ENCODE results near the gene SF3B1. TPM values are rescaled to one million over a fixed set of nuclear protein-coding genes. Genes with fewer than 3 reads are reported as not detected.

Gene SF3B1
- total RNA-seq, 4 donors from 2014 or later: 313 to 785 (median 486) TPM

DNA sequence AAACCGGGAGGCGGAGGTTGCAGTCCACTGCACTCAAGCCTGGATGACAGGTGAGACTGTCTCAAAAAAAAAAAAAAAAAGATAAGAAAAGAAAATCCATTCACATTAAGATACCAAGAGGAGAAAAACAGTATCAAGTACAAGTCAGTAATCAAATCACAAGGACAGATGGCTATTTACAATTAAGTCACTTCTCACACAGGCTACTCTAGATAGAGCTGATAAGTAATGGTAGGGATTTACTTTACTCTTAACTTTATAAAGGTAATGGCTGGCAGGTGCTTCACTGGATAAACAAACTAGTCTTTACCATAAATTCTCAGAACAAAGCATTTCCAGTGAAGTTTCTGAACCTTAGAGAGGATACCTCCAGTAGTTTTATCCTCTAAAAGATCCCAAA, 11.5 kb downstream of the SF3B1 start:
- DNase-seq: no peak
- TF ChIP-seq CTCF (IDR thresholded peaks at IDR 0.05) (no peak), POLR2A (IDR thresholded peaks at IDR 0.05) (no peak)
- no peaks in the 10 kb centered on the region for H3K9me3 ChIP-seq
- no peak overlapping the region for H3K27ac ChIP-seq
- no peaks in the 10 kb centered on the region for H3K27me3 ChIP-seq
- peaks cover 0 to 47% (median 0%) of the 10 kb centered on the region in 3 donors for H3K36me3 ChIP-seq
- no peak overlapping the region for H3K4me3 ChIP-seq
- peaks cover 0 to 44% (median 12%) of the 10 kb centered on the region in 4 donors for H3K4me1 ChIP-seq

DNA sequence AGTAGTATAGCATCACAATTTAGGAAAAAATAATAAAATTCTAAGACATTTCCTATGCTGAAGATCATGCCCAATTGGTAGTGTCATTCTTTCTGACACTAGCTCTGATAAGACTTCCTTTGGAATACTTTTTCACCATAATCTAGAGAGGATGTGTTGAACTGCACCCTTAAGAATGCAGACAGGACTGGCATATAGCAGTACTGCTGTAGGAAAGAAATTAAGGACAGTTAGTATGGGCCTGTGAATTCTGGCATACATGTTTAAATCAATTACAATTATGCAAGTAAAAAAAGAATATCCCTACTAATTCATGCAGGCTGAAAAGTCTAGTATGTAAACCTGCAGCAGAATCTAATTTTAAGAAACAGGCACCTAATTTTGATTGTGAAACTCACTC, 15.4 kb downstream of the SF3B1 start:
- H3K36me3 ChIP-seq: peaks cover 0 to 85% (median 0%) of the 10 kb centered on the region in 3 donors
- DNase-seq: no peak
- peaks cover 0 to 7% (median 2%) of the 10 kb centered on the region in 4 donors for H3K4me1 ChIP-seq
- TF ChIP-seq CTCF (IDR thresholded peaks at IDR 0.05) (no peak), POLR2A (IDR thresholded peaks at IDR 0.05) (no peak)
- H3K4me3 ChIP-seq: no peak overlapping the region
- H3K9me3 ChIP-seq: no peaks in the 10 kb centered on the region
- no peaks in the 10 kb centered on the region for H3K27me3 ChIP-seq
- H3K27ac ChIP-seq: no peak overlapping the region

DNA sequence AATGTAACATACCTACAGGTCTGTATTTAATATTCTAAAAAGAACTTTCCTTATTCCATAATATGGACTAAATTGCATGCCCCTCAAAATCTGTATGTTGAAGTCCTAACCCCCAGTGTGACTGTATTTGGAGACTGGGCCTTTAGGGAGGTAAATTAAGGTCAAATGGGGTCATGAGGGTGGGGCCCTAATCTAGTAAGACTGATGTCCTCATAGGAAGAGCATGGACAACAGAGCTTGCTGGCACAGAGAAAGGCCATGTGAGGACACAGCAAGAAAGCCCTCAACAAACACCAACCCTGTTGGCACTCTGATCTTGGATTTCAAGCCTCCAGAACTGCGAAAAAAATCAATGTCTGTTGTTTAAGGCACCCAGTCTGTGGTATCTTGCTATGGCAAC, 18.6 kb downstream of the SF3B1 start:
- DNase-seq: no peak
- no peak overlapping the region for H3K27ac ChIP-seq
- H3K9me3 ChIP-seq: no peaks in the 10 kb centered on the region
- TF ChIP-seq CTCF (IDR thresholded peaks at IDR 0.05): no peak
- TF ChIP-seq POLR2A (IDR thresholded peaks at IDR 0.05): no peak
- peaks cover 0 to 96% (median 0%) of the 10 kb centered on the region in 3 donors for H3K36me3 ChIP-seq
- H3K4me3 ChIP-seq: no peak overlapping the region
- H3K4me1 ChIP-seq: no peaks in the 10 kb centered on the region
- no peaks in the 10 kb centered on the region for H3K27me3 ChIP-seq

- no peak for DNase-seq
- no peak overlapping the region for H3K4me3 ChIP-seq
- H3K27me3 ChIP-seq: no peaks in the 10 kb centered on the region
- no peak overlapping the region for H3K27ac ChIP-seq
- H3K4me1 ChIP-seq: no peaks in the 10 kb centered on the region
- peaks cover 0 to 99% (median 0%) of the 10 kb centered on the region in 3 donors for H3K36me3 ChIP-seq
- TF ChIP-seq POLR2A (IDR thresholded peaks at IDR 0.05): no peak
- TF ChIP-seq CTCF (IDR thresholded peaks at IDR 0.05): no peak
- H3K9me3 ChIP-seq: no peaks in the 10 kb centered on the region
Measured at GRCh38 chr2:197414515-197414914, 20.3 kb downstream of the SF3B1 start.

DNA sequence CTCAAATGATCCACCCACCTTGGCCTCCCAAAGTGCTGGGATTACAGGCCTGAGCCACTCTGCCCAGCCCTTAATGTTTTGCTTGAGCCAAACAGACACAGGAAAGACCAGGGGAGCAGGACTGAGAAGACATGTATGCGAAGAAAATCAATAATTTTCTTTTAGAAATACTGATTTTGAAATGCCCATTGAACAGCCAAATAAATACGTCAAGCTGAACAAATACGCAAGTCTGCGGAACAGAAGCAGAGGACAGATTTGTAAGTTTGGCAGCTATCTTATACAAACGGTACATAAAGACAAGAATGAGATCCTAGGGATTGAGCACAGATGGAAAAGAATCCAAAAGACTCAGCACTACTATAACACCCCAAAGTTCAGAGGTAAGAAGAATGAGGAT, 20.8 kb downstream of the SF3B1 start:
- Histone ChIP-seq H3K27me3 (no peaks in the 10 kb centered on the region), H3K4me3 (no peak overlapping the region), H3K4me1 (no peaks in the 10 kb centered on the region), H3K27ac (no peak overlapping the region), H3K36me3 (peaks cover 0 to 99% (median 0%) of the 10 kb centered on the region in 3 donors), H3K9me3 (no peaks in the 10 kb centered on the region)
- TF ChIP-seq CTCF (IDR thresholded peaks at IDR 0.05) (no peak), POLR2A (IDR thresholded peaks at IDR 0.05) (no peak)
- DNase-seq: no peak

DNA sequence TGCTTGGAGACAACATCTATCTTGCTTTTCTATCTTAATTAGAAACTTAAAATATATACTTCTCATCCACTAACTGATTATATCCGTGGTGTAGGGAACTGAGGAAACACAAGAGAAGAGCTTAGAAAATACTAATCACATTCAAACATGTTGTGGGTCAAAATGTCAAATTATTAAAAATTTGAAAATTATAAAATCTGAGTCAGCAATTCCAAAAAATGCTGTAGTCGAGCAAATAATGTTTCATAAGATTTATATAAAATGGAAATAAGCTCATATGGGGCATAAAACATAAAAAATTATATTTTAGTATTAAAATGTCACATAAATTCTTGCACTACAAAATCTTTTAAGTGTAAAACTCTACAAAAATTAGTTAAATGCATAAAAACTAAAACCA, 29.2 kb downstream of the SF3B1 start:
- Histone ChIP-seq H3K27ac (no peak overlapping the region), H3K27me3 (no peaks in the 10 kb centered on the region), H3K4me1 (no peaks in the 10 kb centered on the region), H3K9me3 (no peaks in the 10 kb centered on the region), H3K4me3 (no peak overlapping the region), H3K36me3 (peaks cover 0 to 100% (median 4%) of the 10 kb centered on the region in 3 donors)
- TF ChIP-seq CTCF (IDR thresholded peaks at IDR 0.05) (no peak), POLR2A (IDR thresholded peaks at IDR 0.05) (no peak)
- no peak for DNase-seq

All from Peyer's patch (tissue), 4 donors.